Naive thymus-derived CD4-positive, alpha-beta T cell (primary cell): ENCODE data around the gene RTP5. TPM values are rescaled to one million over a fixed set of nuclear protein-coding genes. Genes with fewer than 3 reads are reported as not detected.

Experiments
- ATAC-seq: fragments of 150-1000 bp; cut with Tn5 transposase; 2 replicates; pipeline ENCODE4 v1.10.0; 2021; ENCODE audit warnings: mild to moderate bottlenecking, moderate library complexity
- CTCF ChIA-PET: fragments of 350-600 bp; sonication (Branson Sonifier 250); formaldehyde crosslinking; loops from one replicate; lab custom pipeline; 2021; ENCODE audit warnings: antibody characterized with exemption; lab: Charles Lee
- POLR2A ChIA-PET: fragments of 350-600 bp; sonication (Branson Sonifier 250); formaldehyde crosslinking; loops from one replicate; lab custom pipeline; 2021; ENCODE audit warnings: antibody characterized with exemption, inconsistent platforms; lab: Charles Lee
- DNase-seq, 9 donors: peaks; one replicate each; pipeline versions ENCODE4 v3.0.0 to v3.0.0-alpha.2; 2020 to 2022; ENCODE audit warnings: mixed read lengths in 1 of 9
- H3K27ac ChIP-seq: one replicate; pipeline ENCODE4 v1.7.0; 2013; ENCODE audit warnings: mild to moderate bottlenecking, low read depth, low read length, moderate library complexity
- H3K27me3 ChIP-seq, 2 donors: one replicate each; pipeline ENCODE4 v1.7.0; 2013; ENCODE audit warnings: low read length in 2 of 2, mild to moderate bottlenecking in 2 of 2, moderate library complexity in 2 of 2; ENCODE audit not compliant: control insufficient read depth in 2 of 2, insufficient read depth in 2 of 2
- H3K36me3 ChIP-seq, 3 experiments: 1 replicate in 2 of 3; 2 replicates in 1 of 3; pipeline ENCODE4 v1.7.0; 2013; ENCODE audit warnings: low read length in 3 of 3, mild to moderate bottlenecking in 3 of 3, moderate library complexity in 1 of 3; ENCODE audit not compliant: insufficient read depth in 3 of 3, control insufficient read depth in 2 of 3
- H3K4me1 ChIP-seq, 2 donors: one replicate each; pipeline ENCODE4 v1.7.0; 2013; ENCODE audit warnings: low read length in 2 of 2, mild to moderate bottlenecking in 2 of 2, moderate library complexity in 1 of 2; ENCODE audit not compliant: control insufficient read depth in 2 of 2, insufficient read depth in 2 of 2
- H3K4me3 ChIP-seq: 2 replicates; pipeline ENCODE4 v1.7.0; 2013; ENCODE audit warnings: mild to moderate bottlenecking, low read length
- H3K9me3 ChIP-seq, 3 experiments: 1 replicate in 2 of 3; 2 replicates in 1 of 3; pipeline ENCODE4 v1.7.0; 2013; ENCODE audit warnings: low read length in 3 of 3; ENCODE audit not compliant: control insufficient read depth in 2 of 3
- H3K27ac Mint-ChIP-seq, 9 donors: one replicate each; pipeline ENCODE4 v1.8.0; 2020 to 2022; ENCODE audit warnings: mixed read lengths in 9 of 9, mild to moderate bottlenecking in 8 of 9, moderate library complexity in 5 of 9, inconsistent platforms in 2 of 9
- H3K27me3 Mint-ChIP-seq, 5 donors: one replicate each; pipeline ENCODE4 v1.8.0; 2021 to 2022; ENCODE audit warnings: mixed read lengths in 5 of 5, mild to moderate bottlenecking in 1 of 5
- H3K36me3 Mint-ChIP-seq, 5 donors: one replicate each; pipeline ENCODE4 v1.8.0; 2020 to 2022; ENCODE audit warnings: mixed read lengths in 5 of 5, mild to moderate bottlenecking in 3 of 5, inconsistent platforms in 1 of 5
- H3K4me1 Mint-ChIP-seq, 7 donors: one replicate each; pipeline ENCODE4 v1.8.0; 2020 to 2022; ENCODE audit warnings: mixed read lengths in 7 of 7, mild to moderate bottlenecking in 3 of 7, inconsistent platforms in 1 of 7
- H3K4me3 Mint-ChIP-seq, 10 donors: one replicate each; pipeline ENCODE4 v1.8.0; 2020 to 2022; ENCODE audit warnings: mild to moderate bottlenecking in 10 of 10, mixed read lengths in 10 of 10, moderate library complexity in 6 of 10, inconsistent platforms in 2 of 10
- H3K9me3 Mint-ChIP-seq, 11 donors: one replicate each; pipeline ENCODE4 v1.8.0; 2020 to 2022; ENCODE audit warnings: mixed read lengths in 11 of 11, mild to moderate bottlenecking in 4 of 11, inconsistent platforms in 1 of 11, moderate library complexity in 1 of 11
- intact Hi-C, 2 donors: fragments of 100-400 bp; cut with micrococcal nuclease; formaldehyde crosslinking; loops; one replicate each; pipeline ENCODE4 v1.15.1; 2023
- polyA plus RNA-seq, 2 donors: library from polyadenylated mRNA; unstranded; fragments of 300-500 nt; fragmentation: Illumina TruSeq; gene quantifications; one replicate each; pipeline ENCODE4 v1.2.3, GENCODE V29; 2021
- total RNA-seq, 6 experiments: library from RNA in 5 of 6; stranded (reverse) in 5 of 6; gene quantifications; 1 replicate in 5 of 6; 2 replicates in 1 of 6; pipeline ENCODE4 v1.2.3 and lab custom pipeline; 2021 to 2026

The RTP5 gene
- total and polyA plus RNA-seq, 7 experiments from 2014 or later, result 0.54 TPM; not detected in 6

GRCh38 chr2:241900251-241901017, 30.9 kb downstream of the RTP5 start:
- Mint-ChIP-seq H3K27me3 (no peaks in the 10 kb centered on the region), H3K36me3 (peaks cover 0 to 25% (median 4%) of the 10 kb centered on the region in 5 donors), H3K27ac (no peak overlapping the region), H3K4me1 (peaks cover 2 to 15% (median 5%) of the 10 kb centered on the region in 7 donors), H3K4me3 (peak overlapping the region in 1 of 10 donors; percentile 56), H3K9me3 (peaks cover 0 to 2% (median 0%) of the 10 kb centered on the region in 11 donors)
- Histone ChIP-seq H3K4me1 (no peaks in the 10 kb centered on the region), H3K36me3 (peaks cover 0 to 20% (median 0%) of the 10 kb centered on the region in 3 experiments), H3K4me3 (no peak overlapping the region), H3K9me3 (no peaks in the 10 kb centered on the region), H3K27ac (no peak overlapping the region), H3K27me3 (no peaks in the 10 kb centered on the region)
- CTCF ChIA-PET, result no interaction called here
- POLR2A ChIA-PET, result no interaction called here
- ATAC-seq, result no peak
- intact Hi-C loops, result no loop called here
- DNase-seq, result no peak

- no peak overlapping the region for H3K27ac Mint-ChIP-seq
- no peak for DNase-seq
Observed at GRCh38 chr2:241901018-241901380, 31.5 kb downstream of the RTP5 start.

GRCh38 chr2:241901500-241902351, 32.2 kb downstream of the RTP5 start:
- H3K36me3 ChIP-seq, result peaks cover 0 to 20% (median 0%) of the 10 kb centered on the region in 3 experiments
- peak overlapping the region in 5 of 10 donors; percentile 29 to 79 (median 56) for H3K4me3 Mint-ChIP-seq
- no peaks in the 10 kb centered on the region for H3K27me3 ChIP-seq
- no peaks in the 10 kb centered on the region for H3K9me3 Mint-ChIP-seq
- CTCF ChIA-PET, result no interaction called here
- peaks cover 0 to 32% (median 4%) of the 10 kb centered on the region in 5 donors for H3K36me3 Mint-ChIP-seq
- peaks cover 0 to 8% (median 5%) of the 10 kb centered on the region in 7 donors for H3K4me1 Mint-ChIP-seq
- H3K4me3 ChIP-seq, result no peak overlapping the region
- no peak overlapping the region for H3K27ac ChIP-seq
- no peaks in the 10 kb centered on the region for H3K4me1 ChIP-seq
- POLR2A ChIA-PET, result no interaction called here
- H3K27ac Mint-ChIP-seq, result no peak overlapping the region
- ATAC-seq (no peak), DNase-seq (no peak)
- no peaks in the 10 kb centered on the region for H3K9me3 ChIP-seq
- no peaks in the 10 kb centered on the region for H3K27me3 Mint-ChIP-seq
- intact Hi-C loops, result no loop called here

More at GRCh38 chr2:241901018-241901380, 31.5 kb downstream of the RTP5 start:
- Mint-ChIP-seq H3K4me1 (peaks cover under 1 to 12% (median 5%) of the 10 kb centered on the region in 7 donors), H3K4me3 (peak overlapping the region in 2 of 10 donors; percentile 56 to 79), H3K9me3 (peaks cover 0 to 2% (median 0%) of the 10 kb centered on the region in 11 donors), H3K27me3 (no peaks in the 10 kb centered on the region), H3K36me3 (peaks cover 0 to 30% (median 4%) of the 10 kb centered on the region in 5 donors)
- H3K4me1 ChIP-seq, result no peaks in the 10 kb centered on the region
- no peak overlapping the region for H3K27ac ChIP-seq
- intact Hi-C loops, result no loop called here
- H3K36me3 ChIP-seq, result peaks cover 0 to 20% (median 0%) of the 10 kb centered on the region in 3 experiments
- ChIA-PET POLR2A (no interaction called here), CTCF (no interaction called here)
- no peak overlapping the region for H3K4me3 ChIP-seq
- H3K9me3 ChIP-seq, result no peaks in the 10 kb centered on the region
- no peaks in the 10 kb centered on the region for H3K27me3 ChIP-seq
- no peak for ATAC-seq

DNA sequence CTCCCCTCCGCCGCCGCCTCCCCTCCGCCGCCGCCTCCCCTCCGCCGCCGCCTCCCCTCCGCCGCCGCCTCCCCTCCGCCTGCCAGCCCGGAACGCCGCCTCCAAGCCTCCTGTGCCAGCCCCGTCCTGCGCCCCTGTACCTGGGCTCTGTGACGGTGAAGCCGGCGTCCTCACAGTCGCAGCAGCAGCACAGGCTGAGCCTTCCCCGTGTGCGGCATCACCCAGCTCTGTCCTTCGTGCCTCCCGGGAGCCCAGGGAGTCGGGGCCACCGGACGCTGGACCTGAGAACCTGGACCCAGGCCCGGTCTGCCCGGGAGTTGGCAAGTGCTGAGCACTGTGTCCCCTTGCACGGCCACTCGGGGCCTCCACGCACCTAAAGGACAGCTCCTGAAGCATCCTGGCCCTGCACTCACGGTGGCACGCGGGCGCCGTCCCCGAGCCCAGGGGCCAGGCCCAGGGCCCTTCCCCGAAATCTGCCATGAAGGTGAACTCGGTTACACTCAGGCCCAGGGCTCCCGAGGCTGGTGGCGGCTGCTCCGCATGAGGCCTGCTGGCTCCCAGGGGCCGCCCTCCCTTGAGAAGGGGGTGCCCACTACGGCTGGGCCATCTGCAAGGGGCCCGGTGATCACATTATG, 32.9 kb downstream of the RTP5 start:
- Mint-ChIP-seq H3K4me1 (peaks cover 0 to 8% (median 2%) of the 10 kb centered on the region in 7 donors), H3K36me3 (peaks cover 0 to 29% (median 4%) of the 10 kb centered on the region in 5 donors), H3K27ac (no peak overlapping the region), H3K27me3 (no peaks in the 10 kb centered on the region), H3K9me3 (no peaks in the 10 kb centered on the region), H3K4me3 (no peak overlapping the region)
- ChIA-PET CTCF (no interaction called here), POLR2A (no interaction called here)
- Histone ChIP-seq H3K27me3 (no peaks in the 10 kb centered on the region), H3K9me3 (no peaks in the 10 kb centered on the region), H3K36me3 (peaks cover 0 to 16% (median 0%) of the 10 kb centered on the region in 3 experiments), H3K27ac (no peak overlapping the region), H3K4me3 (no peak overlapping the region), H3K4me1 (no peaks in the 10 kb centered on the region)
- ATAC-seq, result no peak
- DNase-seq, result no peak
- intact Hi-C loops, result no loop called here

DNA sequence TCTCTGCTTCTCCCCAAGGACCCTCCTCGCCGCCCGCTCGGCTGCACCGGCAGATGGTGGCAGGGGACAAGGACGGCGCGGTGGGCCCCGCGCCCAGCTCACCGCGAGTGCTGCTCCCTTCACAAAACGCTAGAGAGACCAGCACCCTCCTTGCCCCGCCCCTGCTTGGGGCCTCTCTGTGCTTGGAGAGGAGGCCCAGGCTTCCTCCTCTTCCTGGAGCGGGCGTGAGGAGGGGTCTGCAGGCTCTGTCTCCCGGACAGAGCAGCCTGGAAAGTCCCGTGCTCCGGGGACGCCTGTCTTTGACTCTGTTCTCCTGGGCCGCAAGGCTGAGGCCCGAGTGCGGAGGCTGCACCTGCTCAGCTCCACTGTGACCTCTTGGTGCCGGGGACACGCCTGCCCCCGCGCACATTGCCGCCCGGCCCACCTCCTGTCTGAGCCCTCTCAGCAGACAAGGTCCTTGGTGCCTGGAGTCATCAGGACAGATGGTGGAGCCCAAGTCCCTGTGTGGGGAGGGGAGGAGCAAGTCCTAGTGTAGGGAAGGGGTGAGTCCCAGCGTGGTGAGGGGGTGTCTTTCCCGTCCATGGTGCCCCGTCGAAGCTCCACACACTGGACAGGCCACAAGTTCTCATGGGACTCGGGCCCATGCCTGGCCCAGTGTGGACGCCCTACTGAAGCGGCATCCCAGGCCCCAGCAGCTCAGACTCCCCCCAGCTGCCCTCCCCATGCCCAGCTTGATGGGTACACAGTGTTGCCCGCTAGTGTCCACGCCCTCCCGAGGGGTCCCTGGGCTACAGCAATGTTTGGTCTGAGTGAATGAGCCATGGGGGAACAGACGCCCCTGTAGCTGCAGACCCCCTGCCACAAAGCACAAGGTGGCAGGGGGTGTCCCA, 33.8 kb downstream of the RTP5 start:
- Mint-ChIP-seq H3K4me1 (peaks cover 0 to 8% (median 0%) of the 10 kb centered on the region in 7 donors), H3K4me3 (peak overlapping the region in 1 of 10 donors; percentile 25), H3K27ac (no peak overlapping the region), H3K27me3 (no peaks in the 10 kb centered on the region), H3K36me3 (peaks cover 0 to 30% (median 4%) of the 10 kb centered on the region in 5 donors), H3K9me3 (no peaks in the 10 kb centered on the region)
- no peak overlapping the region for H3K4me3 ChIP-seq
- H3K27ac ChIP-seq, result no peak overlapping the region
- H3K36me3 ChIP-seq, result peaks cover 0 to 14% (median 0%) of the 10 kb centered on the region in 3 experiments
- H3K4me1 ChIP-seq, result no peaks in the 10 kb centered on the region
- intact Hi-C loops, result no loop called here
- H3K27me3 ChIP-seq, result no peaks in the 10 kb centered on the region
- ATAC-seq (no peak), DNase-seq (no peak)
- ChIA-PET POLR2A (interaction anchor here (1.5 kb wide), 1 partner anchor 23 kb away, joined by 3 read pairs; no protein-coding TSS in a partner anchor), CTCF (no interaction called here)
- H3K9me3 ChIP-seq, result no peaks in the 10 kb centered on the region
